AG10803 (cell line): Measurements from ENCODE around the gene UBALD1.
"Not testable (repeated sequence)": the region's sequence is repeated elsewhere in the genome, so short reads cannot be mapped to it uniquely, and the experiment has no call there.

Experiments used
- DNase-seq: peaks from one replicate; pipeline ENCODE4 v3.0.0; 2010; ENCODE audit warnings: low read depth
- H3K4me3 ChIP-seq: 2 replicates; pipeline ENCODE4 v1.5.1; 2011; ENCODE audit warnings: mild to moderate bottlenecking, low read length, control low read depth
- TF ChIP-seq, protein P1 (sequence below): conservative IDR thresholded peaks from 2 replicates; pipeline ENCODE4 v1.5.1; 2011; ENCODE audit warnings: mild to moderate bottlenecking, low read length, control low read depth, inconsistent platforms

The UBALD1 gene

DNA sequence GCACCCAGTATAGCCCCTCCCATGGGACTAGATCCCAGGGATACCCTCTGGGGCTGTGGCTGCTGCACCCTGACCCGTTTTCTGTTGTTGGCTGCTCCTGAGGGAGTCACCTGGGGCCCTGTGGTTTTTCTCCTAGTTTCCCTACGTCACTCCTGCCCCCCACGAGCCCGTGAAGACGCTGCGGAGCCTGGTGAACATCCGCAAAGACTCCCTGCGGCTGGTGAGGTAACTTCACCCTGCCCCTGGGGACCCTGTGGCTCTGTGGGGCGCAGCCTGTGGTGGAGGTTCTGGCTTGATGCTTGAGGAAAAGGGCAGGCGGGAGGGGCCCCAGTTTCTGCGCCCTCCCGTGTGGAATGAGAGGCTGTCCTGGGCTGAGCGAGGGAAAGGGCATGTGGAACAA lies 37.1 kb upstream of the UBALD1 start:
- no peak overlapping the region for H3K4me3 ChIP-seq
- TF ChIP-seq, protein P1, sequence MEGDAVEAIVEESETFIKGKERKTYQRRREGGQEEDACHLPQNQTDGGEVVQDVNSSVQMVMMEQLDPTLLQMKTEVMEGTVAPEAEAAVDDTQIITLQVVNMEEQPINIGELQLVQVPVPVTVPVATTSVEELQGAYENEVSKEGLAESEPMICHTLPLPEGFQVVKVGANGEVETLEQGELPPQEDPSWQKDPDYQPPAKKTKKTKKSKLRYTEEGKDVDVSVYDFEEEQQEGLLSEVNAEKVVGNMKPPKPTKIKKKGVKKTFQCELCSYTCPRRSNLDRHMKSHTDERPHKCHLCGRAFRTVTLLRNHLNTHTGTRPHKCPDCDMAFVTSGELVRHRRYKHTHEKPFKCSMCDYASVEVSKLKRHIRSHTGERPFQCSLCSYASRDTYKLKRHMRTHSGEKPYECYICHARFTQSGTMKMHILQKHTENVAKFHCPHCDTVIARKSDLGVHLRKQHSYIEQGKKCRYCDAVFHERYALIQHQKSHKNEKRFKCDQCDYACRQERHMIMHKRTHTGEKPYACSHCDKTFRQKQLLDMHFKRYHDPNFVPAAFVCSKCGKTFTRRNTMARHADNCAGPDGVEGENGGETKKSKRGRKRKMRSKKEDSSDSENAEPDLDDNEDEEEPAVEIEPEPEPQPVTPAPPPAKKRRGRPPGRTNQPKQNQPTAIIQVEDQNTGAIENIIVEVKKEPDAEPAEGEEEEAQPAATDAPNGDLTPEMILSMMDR, result no peak
- no peak for DNase-seq

DNA sequence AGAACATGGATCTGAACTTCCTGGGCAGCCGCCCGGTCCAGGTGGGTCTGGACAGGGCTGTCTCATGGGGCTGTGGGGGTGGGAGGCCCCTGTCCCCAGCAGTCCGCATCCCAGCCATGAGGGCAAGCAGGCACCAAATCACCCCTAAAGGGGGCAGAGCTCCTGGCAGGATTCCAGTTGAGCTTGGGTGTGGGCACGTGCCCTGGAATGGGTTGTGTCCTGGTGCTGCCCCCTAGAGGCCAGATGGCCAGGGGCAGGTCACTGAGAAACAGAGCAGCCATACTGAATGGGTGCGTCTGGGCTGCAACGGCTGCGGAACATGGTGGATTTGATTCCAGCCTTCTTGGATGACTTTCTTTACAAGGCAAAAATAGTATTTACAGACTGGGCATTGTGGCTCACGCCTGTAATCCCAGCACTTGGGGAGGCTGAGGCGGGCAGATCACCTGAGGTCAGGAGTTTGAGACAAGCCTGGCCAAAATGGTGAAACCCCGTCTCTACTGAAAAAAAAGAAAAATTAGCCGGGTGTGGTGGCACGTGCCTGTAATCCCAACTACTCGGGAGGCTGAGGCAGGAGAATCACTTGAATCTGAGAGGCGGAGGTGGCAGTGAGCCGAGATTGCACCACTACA lies 35.9 kb upstream of the UBALD1 start:
- TF ChIP-seq, protein P1, result peak; percentile 70
- H3K4me3 ChIP-seq, result not testable (repeated sequence)
- peak; percentile 48 for DNase-seq

DNA sequence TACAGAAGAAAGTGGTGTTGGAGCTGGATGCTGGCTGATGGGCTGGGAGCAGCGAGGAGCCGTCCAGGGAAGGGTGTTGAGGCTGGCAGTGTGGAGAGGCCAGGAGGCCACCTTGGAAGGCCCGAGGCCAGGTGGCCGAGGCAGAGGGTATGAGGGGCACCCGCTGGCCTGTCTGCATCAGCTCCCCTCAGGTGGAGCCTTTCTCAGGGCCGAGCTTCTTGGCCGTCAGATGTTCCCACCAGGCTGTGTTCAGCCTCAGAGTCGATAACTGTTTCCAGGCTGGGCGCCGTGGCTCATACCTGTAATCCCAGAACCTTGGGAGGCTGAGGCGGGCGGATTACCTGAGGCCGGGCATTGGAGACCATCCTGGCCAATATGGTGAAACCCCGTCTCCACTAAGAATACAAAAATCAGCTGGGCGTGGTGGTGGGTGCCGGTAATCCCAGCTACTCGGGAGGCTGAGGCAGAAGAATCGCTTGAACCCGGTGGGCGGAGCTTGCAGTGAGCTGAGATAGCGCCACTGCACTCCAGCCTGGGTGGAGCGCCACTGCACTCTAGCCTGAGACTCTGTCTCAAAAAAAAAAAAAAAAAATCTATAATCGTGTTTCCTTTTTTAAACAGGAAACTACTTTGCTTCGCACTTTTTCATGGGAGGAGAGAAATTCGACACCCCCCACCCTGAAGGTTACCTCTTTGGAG lies 35.2 kb upstream of the UBALD1 start:
- no peak overlapping the region for H3K4me3 ChIP-seq
- TF ChIP-seq, protein P1, result no peak
- no peak for DNase-seq

DNA sequence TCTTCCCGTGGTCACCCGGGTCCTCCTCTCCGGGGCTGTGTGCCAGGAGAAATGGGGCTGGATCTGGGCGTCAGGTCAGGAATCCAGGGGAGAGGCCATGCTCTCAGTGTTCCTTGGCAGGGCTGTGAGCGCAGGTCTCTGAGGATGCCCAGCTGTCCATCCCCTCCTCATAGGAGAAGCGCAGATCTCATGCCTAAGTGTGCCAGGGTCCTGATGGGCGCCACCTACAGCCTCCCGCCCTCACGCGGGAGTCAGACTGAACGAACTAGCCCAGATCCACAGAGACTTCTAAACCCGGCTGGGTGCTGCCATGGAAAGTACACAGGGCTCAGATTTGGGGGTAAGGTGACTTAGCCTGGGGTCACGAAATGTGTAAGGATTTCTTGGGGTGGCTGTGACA lies 34.2 kb upstream of the UBALD1 start:
- DNase-seq, result no peak
- H3K4me3 ChIP-seq, result no peak overlapping the region
- TF ChIP-seq, protein P1, result no peak

DNA sequence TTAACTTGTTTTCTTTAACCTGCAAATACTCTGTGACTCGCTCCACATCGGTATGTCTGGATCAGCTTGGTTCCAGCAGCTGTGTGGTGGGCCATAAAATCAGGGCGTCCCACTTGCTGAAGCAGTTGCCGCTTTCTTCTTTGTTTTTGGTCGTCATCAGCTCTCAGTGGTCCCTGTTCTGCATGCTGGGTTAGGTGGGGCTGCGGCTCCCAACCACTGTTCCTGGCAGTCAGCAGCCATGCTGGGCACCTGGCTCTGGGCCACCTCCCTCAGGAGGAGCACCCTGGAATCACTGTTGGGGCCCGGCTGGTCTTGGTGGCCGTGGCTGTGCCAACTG lies 32.9 kb upstream of the UBALD1 start:
- no peak overlapping the region for H3K4me3 ChIP-seq
- TF ChIP-seq, protein P1, result no peak

DNA sequence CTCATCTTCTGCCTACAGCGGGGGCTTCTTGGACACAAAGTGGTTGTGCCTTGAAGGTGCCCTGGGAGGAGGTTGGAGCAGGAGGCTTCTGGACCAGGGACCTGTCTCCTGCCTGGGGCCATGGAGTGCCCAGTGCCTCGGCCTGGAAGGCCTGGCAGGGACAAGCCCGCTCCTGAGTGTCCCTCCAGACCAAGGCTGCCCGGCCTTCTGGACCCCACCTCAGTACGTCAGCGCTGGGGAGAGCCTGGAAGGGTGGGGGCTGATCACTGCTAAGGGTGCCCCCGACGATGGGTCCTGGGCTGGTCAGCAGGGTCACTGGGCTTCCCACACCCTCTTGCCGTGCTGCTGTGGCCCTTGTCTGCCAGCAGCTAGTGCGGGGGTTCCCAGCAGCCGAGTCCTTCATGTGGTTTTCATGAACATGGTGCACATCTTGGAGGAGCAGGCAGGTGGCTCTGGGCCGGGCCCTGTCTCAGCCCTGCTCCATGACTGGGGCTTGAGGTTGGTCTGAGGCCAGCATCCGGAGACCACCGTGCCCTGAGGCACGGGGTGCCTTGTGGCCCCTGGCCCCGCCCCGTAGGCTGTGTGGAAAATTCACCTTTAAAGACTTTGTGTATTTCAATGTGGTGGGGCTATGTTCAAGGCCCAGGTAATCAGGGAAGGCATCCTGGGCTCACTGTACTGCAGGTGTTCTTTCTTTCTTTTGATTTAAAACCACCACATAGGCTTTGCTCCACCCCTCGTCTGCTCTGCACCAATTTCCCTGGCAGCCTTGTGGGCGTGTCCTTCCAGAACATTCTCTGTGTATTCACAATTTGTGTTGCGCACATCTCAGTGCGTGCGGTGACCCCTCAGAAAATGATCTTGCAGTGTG lies 32.3 kb upstream of the UBALD1 start:
- no peak for DNase-seq
- H3K4me3 ChIP-seq, result no peak overlapping the region
- TF ChIP-seq, protein P1, result no peak

More for the DNA sequence above, 32.9 kb upstream of the UBALD1 start:
- DNase-seq, result no peak

DNA sequence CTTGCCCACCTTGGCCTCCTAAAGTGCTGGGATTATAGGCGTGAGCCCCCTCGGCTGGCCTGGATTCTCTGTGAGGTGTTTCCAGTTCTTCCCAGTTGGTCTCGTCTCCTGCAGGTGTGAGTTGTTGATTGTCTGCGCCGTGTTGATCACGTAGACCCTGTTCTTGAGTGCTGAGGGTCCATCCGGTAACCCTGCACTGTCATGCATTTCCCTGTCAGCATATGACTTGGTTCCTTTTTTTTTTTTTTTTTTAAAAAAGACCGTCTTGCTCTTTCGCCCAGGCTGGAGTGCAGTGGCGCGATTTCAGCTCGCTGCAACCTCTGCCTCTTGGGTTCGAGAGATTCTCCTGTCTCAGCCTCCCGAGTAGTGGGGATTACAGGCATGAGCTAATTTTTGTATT lies 27.2 kb upstream of the UBALD1 start:
- TF ChIP-seq, protein P1, result no peak
- no peak overlapping the region for H3K4me3 ChIP-seq
- DNase-seq, result no peak
